GM18907 (cell line): ENCODE measurements around the gene RNF208.

ENCODE experiments used
- ATAC-seq: cut with Tn5 transposase; IDR thresholded peaks from one replicate; pipeline ENCODE4 v1.9.1; 2021; ENCODE audit warnings: mild to moderate bottlenecking, moderate library complexity; ENCODE audit not compliant: unreplicated experiment

RNF208 gene

DNA sequence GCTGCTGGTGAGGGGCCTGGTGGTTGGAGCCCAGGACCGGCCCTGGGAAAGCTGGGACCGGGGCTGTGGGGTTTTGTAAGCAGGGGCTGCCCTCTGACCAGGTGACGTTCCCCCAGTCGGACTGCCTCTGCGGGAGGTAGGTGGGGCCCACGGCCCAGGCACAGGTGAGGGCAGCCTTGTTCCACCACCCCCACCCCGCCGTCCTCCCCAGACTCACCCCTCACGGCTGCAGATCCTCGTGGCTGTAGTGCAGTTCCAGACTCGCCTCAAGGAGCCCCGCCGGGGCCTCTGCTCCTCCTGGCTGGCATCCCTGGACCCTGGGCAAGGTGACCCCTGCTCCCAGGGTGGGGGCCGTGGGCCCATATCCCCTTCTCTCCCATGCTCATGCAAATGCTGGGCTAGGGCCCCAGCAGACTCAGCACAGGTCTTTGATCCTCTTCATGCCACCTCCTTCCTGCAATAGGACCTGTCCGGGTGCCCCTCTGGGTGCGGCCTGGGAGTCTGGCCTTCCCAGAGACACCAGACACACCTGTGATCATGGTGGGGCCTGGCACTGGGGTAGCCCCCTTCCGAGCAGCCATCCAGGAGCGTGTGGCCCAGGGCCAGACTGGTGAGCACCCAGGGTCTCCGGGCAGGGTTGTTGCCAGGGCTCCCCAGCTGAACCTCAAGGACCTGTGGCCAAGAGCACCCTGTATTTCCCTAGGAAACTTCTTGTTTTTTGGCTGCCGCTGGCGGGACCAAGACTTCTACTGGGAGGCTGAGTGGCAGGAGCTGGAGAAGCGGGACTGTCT, 6.6 kb downstream of the RNF208 start:
- no peak for ATAC-seq

DNA sequence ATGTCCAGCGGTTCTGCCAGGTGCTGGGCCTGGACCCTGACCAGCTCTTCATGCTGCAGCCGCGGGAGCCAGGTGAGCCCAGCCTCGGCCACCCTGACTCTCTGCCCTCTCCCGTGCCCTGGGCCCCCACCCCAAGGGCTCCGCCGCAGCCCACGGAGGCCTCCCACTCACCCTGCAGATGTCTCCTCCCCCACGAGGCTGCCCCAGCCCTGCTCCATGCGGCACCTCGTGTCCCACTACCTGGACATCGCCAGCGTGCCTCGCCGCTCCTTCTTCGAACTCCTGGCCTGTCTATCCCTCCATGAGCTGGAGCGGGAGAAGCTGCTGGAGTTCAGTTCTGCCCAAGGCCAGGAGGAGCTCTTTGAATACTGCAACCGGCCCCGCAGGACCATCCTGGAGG, 7.4 kb downstream of the RNF208 start:
- no peak for ATAC-seq

- ATAC-seq: no peak
Observed at GRCh38 chr9:137213160-137214060, 8.6 kb downstream of the RNF208 start.

GRCh38 chr9:137212520-137212919, 9.5 kb downstream of the RNF208 start:
- no peak for ATAC-seq

- no peak for ATAC-seq
Observed at GRCh38 chr9:137211532-137211931, 10.5 kb downstream of the RNF208 start.

DNA sequence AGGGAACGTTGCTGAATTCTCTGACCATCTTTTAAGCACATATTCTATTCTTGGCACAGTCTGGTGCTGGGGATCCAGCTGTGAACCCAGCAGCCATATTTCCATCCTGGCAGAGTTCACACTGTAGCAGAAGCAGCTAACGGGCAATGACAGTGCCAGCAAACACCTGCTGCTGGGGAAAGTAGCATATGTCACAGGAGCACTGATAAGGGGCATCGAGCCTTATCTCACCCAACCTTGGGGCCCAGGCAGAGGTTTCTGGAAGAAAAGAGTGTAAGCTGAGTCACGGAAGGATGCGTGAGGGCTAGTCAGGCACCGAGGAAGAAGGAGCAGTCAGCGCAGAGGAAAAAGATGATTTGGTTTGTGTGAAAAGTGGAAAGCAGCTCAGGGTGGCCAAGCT, 15.4 kb downstream of the RNF208 start:
- ATAC-seq: no peak

DNA sequence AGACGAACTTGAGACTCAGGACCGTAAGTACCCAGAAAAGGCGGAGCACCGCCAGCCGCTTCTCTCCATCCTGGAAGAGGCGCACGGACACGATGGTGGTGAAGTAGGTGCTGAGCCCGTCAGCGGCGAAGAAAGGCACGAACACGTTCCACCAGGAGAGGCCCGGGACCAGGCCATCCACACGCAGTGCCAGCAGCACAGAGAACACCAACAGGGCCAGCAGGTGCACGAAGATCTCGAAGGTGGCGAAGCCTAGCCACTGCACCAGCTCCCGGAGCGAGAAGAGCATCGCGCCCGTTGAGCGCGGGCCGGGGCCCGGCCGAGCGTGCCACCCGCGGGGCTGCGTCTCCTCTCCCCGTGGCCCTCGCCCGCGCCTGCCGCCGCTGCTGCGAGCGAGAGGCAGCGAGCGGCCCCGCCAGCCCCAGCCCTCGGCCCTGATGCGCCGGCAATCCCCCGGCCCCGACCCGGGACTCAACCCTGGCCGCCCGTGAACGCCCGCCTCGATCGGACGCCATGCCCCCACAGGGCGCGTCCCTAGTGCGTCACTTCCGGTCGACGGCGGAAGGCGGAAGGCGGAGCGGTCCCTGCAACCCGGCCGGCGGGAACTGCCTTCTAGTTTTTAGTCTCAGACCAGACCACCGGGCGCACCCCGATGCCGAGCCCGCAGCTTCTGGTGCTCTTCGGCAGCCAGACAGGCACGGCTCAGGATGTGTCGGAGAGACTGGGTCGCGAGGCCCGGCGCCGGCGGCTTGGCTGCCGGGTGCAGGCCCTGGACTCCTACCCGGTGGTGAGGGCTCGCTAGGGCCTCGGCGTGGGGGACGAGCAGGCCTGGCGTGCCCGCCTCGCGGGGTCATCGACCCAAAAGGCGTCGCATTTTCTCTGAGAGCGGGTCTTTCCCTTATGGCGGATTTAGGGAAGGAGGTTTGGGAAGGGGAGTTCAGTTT, 16.6 kb downstream of the RNF208 start, which contains the start of the genes NDOR1 and TMEM203:
TSS of gene NDOR1 (plus strand) at position 575 of the 944 bp plus-strand sequence. CDS start at position 653, 78 bp downstream.
TSS of gene TMEM203 (minus strand) at position 523 of the 944 bp plus-strand sequence. CDS start at position 289, 234 bp downstream.
- ATAC-seq: peak; percentile 56

DNA sequence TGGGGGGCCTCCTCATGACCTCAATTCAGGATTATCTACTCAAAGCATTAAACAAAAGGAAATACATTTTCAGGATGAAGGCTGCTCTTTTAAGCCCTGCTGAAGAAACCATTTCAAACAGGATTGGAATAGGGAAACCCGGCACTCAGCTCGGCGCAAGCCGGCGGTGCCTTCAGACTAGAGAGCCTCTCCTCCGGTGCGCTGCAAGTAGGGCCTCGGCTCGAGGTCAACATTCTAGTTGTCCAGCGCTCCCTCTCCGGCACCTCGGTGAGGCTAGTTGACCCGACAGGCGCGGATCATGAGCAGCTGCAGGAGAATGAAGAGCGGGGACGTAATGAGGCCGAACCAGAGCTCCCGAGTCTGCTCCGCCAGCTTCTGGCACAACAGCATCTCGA, 17.3 kb downstream of the RNF208 start:
- no peak for ATAC-seq

DNA sequence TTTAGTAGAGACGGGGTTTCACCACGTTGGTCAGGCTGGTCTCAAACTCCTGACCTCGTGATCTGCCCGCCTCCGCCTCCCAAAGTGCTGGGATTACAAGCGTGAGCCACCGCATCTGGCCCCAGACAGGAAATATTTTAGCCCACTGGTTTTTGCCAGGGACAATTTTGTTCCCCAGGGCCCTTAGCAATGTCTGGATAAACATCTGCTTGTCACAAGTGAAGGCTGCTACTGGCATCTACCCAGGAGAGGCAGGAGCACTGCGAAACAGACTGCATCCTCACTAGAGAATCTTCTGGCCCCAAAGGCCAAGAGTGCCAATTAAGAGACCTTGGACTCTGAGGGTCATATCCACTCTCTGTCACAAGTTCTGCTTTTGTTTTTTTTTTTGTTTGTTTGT, 19.1 kb downstream of the RNF208 start:
- ATAC-seq: no peak

- ATAC-seq: no peak
Observed at GRCh38 chr9:137201205-137201868, 20.7 kb downstream of the RNF208 start.

GRCh38 chr9:137200311-137201204, 21.5 kb downstream of the RNF208 start, which contains the start of gene TPRN:
TSS of gene TPRN (minus strand) at chr9:137200741. CDS start at chr9:137200711, 30 bp downstream.
- peak; percentile 84 for ATAC-seq

DNA sequence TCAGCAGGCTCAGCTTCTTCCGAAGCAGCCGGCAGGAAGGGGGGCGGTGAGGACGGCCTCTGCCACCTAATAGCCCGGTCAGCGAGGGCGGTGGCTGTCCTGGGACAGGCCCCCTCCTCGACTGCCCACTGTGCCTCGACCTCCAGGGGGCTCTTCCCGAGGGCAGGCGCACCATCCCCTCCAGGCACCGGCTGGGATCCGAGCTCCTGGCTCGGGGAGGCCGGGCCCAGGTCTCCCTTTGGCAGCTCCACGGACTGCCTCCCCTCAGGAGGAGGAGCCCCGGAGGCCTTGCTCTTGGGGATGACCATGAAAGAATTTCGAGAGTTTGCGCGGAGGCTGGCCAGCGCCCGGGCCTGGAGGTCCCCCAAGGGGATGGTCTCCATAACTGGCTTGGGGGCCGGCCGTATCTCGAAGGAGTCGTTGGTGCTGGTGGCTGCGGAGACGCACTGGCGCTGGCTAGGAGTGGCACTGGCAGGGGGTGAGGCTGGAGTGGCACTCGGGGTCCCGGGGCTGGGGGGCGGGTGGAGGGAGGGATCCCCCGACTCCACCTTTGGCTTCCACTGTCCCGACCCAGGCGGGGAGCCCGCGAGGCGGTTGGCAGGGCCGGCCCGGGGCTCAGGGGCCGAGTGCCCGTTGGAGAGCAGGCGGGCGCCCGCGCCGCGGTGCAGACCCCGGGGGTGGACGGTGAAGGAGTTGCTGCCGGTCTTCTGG, 22.5 kb downstream of the RNF208 start:
- no peak for ATAC-seq

GRCh38 chr9:137198902-137199283, 23.1 kb downstream of the RNF208 start:
- ATAC-seq: no peak

GRCh38 chr9:137198051-137198901, 23.8 kb downstream of the RNF208 start:
- no peak for ATAC-seq

DNA sequence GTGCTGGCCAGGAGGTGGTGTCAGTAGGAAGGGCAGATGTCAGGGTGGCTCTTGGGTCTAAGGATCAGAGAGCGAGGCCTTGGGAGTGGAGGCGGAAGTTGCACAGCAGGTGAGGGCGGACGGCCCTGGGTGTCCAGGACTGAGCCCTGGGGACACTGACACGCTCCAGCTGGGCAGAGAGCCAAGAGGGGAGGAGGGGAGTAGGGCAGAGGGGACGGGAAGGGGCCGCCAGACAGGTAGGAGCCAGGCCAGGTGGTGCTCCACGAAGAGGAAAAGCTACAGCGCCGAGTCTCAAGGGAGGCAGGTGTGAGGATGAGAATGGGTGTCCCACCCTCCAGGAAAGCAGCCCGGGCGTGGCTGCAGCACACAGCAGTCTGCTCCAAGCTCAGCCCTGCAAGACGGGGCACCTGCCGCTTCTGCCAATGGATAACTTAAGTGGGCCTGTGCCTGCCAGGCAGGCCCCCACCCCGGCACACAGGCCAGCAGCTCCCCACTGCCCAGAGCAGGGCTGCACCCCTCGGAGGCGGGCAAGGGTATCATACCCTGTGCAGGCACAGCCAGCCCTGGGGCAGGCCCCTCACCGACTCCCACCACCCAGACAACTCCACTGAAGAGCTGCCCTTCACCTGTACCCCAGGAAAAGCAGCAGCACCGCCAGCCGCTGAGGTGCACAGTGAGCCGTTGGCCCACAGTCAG, 26.4 kb downstream of the RNF208 start:
- no peak for ATAC-seq

DNA sequence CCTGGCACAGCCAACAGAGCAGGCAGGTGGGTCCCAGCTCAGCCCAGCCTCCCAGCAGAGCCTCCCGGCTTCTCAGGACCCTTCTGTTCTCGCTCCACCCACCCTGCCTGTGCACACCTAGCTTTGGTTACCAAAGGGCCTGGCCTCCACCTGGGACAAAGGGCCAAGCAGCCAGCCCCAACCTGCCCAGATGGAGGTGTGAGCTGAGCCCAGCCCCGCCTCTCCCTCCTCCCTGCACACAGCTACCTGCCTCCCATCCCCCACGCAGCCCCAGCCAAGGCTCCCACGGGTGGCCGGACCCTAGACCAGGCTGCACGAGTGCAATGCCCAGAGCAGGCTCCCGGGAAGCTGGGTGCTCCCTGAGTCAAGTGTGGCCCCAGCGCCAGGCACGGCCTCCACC, 27.1 kb downstream of the RNF208 start:
- ATAC-seq: no peak

GRCh38 chr9:137194388-137194787, 27.7 kb downstream of the RNF208 start:
- no peak for ATAC-seq
